K562 (cell line): ENCODE measurements around the gene ING2. TPM values are rescaled to one million over a fixed set of nuclear protein-coding genes. Genes with fewer than 3 reads are reported as not detected.

Source experiments
- BRF1 ChIP-seq: IDR thresholded peaks from 3 replicates; pipeline ENCODE4 v1.6.1; 2011; ENCODE audit warnings: borderline replicate concordance, mild to moderate bottlenecking; ENCODE audit not compliant: insufficient read length; ENCODE audit errors: extremely low read depth
- HDAC1 ChIP-seq, 2 experiments: fragments of 450-650 bp; IDR thresholded peaks; 2 replicates each; pipeline ENCODE4 v1.6.1; 2016 to 2017; ENCODE audit warnings: inconsistent platforms in 1 of 2, mild to moderate bottlenecking in 1 of 2, moderate library complexity in 1 of 2
- LEF1 ChIP-seq: fragments of 450-650 bp; IDR thresholded peaks from 2 replicates; pipeline ENCODE4 v1.6.1; 2016; ENCODE audit warnings: mild to moderate bottlenecking
- polyA plus RNA-seq, 8 experiments: library from polyadenylated mRNA; depleted of rRNA in 4 of 8; stranded (reverse) in 5 of 8; unstranded in 3 of 8; fragments of >200 nt; fragmentation: Nextera tagmentation in 2 of 8; fragmentation: Illumina TruSeq in 1 of 8; extraction: Ambion mirVana in 2 of 8; extraction: Trizol in 1 of 8; gene quantifications; 2 replicates each; pipeline versions ENCODE4 v1.2.1 to v1.2.3, GENCODE V29; 2011 to 2014; ENCODE audit warnings: inconsistent platforms in 1 of 8, missing spikeins in 1 of 8
- total RNA-seq, 7 experiments: library from RNA; depleted of rRNA in 6 of 7; stranded (reverse); fragments of >200 nt in 6 of 7; fragmentation: Illumina TruSeq in 2 of 7; extraction: Trizol in 2 of 7; gene quantifications; 2 replicates each; pipeline versions ENCODE4 v1.2.1 to v1.2.3, GENCODE V29; 2011 to 2021; ENCODE audit warnings: low replicate concordance in 1 of 7
- TF ChIP-seq, protein P1 (sequence below): fragments of 450-650 bp; IDR thresholded peaks from 2 replicates; pipeline ENCODE4 v1.6.1; 2016; ENCODE audit warnings: mild to moderate bottlenecking, moderate library complexity
- TF ChIP-seq, protein P2 (sequence below): fragments of 450-650 bp; formaldehyde crosslinking; IDR thresholded peaks from 2 replicates; pipeline ENCODE4 v1.4.0; 2020; ENCODE audit warnings: mild to moderate bottlenecking, moderate library complexity
- TF ChIP-seq, protein P3 (sequence below): sonication (generic); formaldehyde crosslinking; IDR thresholded peaks from 2 replicates; pipeline ENCODE4 v1.4.0; 2020; ENCODE audit warnings: mild to moderate bottlenecking, missing genetic modification reagents
- TF ChIP-seq, protein P4 (sequence below): sonication (generic); formaldehyde crosslinking; IDR thresholded peaks from 2 replicates; pipeline ENCODE4 v1.8.0; 2023; ENCODE audit warnings: missing genetic modification reagents, mild to moderate bottlenecking, borderline replicate concordance

ING2 gene
- total and polyA plus RNA-seq, 9 of the 15 experiments (the other 6 are each of a cell fraction or from before 2014, with no cell fraction given) = 2.9 to 21.4 (median 12.4) TPM

DNA sequence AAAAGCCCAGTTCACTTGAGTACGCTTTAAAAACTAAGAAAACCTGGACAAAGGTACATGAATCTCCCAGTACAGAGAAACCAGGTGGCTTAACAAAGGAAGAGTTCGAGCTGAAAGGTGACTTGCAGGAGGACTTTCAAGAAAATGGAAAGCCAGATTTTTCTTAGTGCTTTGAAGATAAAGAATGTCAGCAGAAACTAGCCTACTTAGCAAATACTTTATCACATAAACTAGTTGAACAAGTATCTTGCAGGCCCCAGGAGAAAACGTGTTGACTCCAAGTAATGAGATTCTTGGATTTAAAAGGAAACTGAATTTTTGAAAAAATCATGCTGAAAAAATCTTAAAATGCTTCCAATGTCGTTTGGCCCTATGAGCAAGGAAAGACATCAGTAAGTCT, 34.0 kb upstream of the ING2 start (continued):
- TF ChIP-seq, protein P1, sequence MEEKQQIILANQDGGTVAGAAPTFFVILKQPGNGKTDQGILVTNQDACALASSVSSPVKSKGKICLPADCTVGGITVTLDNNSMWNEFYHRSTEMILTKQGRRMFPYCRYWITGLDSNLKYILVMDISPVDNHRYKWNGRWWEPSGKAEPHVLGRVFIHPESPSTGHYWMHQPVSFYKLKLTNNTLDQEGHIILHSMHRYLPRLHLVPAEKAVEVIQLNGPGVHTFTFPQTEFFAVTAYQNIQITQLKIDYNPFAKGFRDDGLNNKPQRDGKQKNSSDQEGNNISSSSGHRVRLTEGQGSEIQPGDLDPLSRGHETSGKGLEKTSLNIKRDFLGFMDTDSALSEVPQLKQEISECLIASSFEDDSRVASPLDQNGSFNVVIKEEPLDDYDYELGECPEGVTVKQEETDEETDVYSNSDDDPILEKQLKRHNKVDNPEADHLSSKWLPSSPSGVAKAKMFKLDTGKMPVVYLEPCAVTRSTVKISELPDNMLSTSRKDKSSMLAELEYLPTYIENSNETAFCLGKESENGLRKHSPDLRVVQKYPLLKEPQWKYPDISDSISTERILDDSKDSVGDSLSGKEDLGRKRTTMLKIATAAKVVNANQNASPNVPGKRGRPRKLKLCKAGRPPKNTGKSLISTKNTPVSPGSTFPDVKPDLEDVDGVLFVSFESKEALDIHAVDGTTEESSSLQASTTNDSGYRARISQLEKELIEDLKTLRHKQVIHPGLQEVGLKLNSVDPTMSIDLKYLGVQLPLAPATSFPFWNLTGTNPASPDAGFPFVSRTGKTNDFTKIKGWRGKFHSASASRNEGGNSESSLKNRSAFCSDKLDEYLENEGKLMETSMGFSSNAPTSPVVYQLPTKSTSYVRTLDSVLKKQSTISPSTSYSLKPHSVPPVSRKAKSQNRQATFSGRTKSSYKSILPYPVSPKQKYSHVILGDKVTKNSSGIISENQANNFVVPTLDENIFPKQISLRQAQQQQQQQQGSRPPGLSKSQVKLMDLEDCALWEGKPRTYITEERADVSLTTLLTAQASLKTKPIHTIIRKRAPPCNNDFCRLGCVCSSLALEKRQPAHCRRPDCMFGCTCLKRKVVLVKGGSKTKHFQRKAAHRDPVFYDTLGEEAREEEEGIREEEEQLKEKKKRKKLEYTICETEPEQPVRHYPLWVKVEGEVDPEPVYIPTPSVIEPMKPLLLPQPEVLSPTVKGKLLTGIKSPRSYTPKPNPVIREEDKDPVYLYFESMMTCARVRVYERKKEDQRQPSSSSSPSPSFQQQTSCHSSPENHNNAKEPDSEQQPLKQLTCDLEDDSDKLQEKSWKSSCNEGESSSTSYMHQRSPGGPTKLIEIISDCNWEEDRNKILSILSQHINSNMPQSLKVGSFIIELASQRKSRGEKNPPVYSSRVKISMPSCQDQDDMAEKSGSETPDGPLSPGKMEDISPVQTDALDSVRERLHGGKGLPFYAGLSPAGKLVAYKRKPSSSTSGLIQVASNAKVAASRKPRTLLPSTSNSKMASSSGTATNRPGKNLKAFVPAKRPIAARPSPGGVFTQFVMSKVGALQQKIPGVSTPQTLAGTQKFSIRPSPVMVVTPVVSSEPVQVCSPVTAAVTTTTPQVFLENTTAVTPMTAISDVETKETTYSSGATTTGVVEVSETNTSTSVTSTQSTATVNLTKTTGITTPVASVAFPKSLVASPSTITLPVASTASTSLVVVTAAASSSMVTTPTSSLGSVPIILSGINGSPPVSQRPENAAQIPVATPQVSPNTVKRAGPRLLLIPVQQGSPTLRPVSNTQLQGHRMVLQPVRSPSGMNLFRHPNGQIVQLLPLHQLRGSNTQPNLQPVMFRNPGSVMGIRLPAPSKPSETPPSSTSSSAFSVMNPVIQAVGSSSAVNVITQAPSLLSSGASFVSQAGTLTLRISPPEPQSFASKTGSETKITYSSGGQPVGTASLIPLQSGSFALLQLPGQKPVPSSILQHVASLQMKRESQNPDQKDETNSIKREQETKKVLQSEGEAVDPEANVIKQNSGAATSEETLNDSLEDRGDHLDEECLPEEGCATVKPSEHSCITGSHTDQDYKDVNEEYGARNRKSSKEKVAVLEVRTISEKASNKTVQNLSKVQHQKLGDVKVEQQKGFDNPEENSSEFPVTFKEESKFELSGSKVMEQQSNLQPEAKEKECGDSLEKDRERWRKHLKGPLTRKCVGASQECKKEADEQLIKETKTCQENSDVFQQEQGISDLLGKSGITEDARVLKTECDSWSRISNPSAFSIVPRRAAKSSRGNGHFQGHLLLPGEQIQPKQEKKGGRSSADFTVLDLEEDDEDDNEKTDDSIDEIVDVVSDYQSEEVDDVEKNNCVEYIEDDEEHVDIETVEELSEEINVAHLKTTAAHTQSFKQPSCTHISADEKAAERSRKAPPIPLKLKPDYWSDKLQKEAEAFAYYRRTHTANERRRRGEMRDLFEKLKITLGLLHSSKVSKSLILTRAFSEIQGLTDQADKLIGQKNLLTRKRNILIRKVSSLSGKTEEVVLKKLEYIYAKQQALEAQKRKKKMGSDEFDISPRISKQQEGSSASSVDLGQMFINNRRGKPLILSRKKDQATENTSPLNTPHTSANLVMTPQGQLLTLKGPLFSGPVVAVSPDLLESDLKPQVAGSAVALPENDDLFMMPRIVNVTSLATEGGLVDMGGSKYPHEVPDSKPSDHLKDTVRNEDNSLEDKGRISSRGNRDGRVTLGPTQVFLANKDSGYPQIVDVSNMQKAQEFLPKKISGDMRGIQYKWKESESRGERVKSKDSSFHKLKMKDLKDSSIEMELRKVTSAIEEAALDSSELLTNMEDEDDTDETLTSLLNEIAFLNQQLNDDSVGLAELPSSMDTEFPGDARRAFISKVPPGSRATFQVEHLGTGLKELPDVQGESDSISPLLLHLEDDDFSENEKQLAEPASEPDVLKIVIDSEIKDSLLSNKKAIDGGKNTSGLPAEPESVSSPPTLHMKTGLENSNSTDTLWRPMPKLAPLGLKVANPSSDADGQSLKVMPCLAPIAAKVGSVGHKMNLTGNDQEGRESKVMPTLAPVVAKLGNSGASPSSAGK = no peak
- TF ChIP-seq LEF1 = no peak
- no peak for TF ChIP-seq BRF1
- TF ChIP-seq, protein P2, sequence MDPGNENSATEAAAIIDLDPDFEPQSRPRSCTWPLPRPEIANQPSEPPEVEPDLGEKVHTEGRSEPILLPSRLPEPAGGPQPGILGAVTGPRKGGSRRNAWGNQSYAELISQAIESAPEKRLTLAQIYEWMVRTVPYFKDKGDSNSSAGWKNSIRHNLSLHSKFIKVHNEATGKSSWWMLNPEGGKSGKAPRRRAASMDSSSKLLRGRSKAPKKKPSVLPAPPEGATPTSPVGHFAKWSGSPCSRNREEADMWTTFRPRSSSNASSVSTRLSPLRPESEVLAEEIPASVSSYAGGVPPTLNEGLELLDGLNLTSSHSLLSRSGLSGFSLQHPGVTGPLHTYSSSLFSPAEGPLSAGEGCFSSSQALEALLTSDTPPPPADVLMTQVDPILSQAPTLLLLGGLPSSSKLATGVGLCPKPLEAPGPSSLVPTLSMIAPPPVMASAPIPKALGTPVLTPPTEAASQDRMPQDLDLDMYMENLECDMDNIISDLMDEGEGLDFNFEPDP (CRISPR knock-in tag) = no peak
- TF ChIP-seq, protein P3, sequence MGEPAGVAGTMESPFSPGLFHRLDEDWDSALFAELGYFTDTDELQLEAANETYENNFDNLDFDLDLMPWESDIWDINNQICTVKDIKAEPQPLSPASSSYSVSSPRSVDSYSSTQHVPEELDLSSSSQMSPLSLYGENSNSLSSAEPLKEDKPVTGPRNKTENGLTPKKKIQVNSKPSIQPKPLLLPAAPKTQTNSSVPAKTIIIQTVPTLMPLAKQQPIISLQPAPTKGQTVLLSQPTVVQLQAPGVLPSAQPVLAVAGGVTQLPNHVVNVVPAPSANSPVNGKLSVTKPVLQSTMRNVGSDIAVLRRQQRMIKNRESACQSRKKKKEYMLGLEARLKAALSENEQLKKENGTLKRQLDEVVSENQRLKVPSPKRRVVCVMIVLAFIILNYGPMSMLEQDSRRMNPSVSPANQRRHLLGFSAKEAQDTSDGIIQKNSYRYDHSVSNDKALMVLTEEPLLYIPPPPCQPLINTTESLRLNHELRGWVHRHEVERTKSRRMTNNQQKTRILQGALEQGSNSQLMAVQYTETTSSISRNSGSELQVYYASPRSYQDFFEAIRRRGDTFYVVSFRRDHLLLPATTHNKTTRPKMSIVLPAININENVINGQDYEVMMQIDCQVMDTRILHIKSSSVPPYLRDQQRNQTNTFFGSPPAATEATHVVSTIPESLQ (CRISPR knock-in tag) = no peak
- TF ChIP-seq, protein P4, sequence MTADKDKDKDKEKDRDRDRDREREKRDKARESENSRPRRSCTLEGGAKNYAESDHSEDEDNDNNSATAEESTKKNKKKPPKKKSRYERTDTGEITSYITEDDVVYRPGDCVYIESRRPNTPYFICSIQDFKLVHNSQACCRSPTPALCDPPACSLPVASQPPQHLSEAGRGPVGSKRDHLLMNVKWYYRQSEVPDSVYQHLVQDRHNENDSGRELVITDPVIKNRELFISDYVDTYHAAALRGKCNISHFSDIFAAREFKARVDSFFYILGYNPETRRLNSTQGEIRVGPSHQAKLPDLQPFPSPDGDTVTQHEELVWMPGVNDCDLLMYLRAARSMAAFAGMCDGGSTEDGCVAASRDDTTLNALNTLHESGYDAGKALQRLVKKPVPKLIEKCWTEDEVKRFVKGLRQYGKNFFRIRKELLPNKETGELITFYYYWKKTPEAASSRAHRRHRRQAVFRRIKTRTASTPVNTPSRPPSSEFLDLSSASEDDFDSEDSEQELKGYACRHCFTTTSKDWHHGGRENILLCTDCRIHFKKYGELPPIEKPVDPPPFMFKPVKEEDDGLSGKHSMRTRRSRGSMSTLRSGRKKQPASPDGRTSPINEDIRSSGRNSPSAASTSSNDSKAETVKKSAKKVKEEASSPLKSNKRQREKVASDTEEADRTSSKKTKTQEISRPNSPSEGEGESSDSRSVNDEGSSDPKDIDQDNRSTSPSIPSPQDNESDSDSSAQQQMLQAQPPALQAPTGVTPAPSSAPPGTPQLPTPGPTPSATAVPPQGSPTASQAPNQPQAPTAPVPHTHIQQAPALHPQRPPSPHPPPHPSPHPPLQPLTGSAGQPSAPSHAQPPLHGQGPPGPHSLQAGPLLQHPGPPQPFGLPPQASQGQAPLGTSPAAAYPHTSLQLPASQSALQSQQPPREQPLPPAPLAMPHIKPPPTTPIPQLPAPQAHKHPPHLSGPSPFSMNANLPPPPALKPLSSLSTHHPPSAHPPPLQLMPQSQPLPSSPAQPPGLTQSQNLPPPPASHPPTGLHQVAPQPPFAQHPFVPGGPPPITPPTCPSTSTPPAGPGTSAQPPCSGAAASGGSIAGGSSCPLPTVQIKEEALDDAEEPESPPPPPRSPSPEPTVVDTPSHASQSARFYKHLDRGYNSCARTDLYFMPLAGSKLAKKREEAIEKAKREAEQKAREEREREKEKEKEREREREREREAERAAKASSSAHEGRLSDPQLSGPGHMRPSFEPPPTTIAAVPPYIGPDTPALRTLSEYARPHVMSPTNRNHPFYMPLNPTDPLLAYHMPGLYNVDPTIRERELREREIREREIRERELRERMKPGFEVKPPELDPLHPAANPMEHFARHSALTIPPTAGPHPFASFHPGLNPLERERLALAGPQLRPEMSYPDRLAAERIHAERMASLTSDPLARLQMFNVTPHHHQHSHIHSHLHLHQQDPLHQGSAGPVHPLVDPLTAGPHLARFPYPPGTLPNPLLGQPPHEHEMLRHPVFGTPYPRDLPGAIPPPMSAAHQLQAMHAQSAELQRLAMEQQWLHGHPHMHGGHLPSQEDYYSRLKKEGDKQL (CRISPR knock-in tag) = no peak
- no peak for TF ChIP-seq HDAC1 (IDR thresholded peaks at IDR 0.05)
